AG09309 (cell line): ENCODE results near the gene DPPA3.

ENCODE experiments used
- DNase-seq: peaks from one replicate; pipeline ENCODE4 v3.0.0-alpha.2; 2010; ENCODE audit warnings: low read depth
- H3K4me3 ChIP-seq: 2 replicates; pipeline ENCODE4 v1.5.1; 2011; ENCODE audit warnings: mild to moderate bottlenecking, low read depth, low read length, moderate library complexity; ENCODE audit not compliant: control insufficient read depth
- CTCF ChIP-seq: IDR thresholded peaks from 2 replicates; pipeline ENCODE4 v1.5.1; 2011; ENCODE audit warnings: mild to moderate bottlenecking, low read depth, low read length, inconsistent platforms; ENCODE audit not compliant: insufficient read depth, control insufficient read depth; ENCODE audit errors: missing control alignments

DPPA3 gene

GRCh38 chr12:7695566-7696197 lies 15.6 kb upstream of the DPPA3 start, which contains the start of gene GDF3:
TSS of gene GDF3 (minus strand) at chr12:7695775. CDS start at chr12:7695728, 47 bp downstream.
- H3K4me3 ChIP-seq: no peak within 1 kb of the TSS
- no peak for TF ChIP-seq CTCF
- DNase-seq: no peak

DNA sequence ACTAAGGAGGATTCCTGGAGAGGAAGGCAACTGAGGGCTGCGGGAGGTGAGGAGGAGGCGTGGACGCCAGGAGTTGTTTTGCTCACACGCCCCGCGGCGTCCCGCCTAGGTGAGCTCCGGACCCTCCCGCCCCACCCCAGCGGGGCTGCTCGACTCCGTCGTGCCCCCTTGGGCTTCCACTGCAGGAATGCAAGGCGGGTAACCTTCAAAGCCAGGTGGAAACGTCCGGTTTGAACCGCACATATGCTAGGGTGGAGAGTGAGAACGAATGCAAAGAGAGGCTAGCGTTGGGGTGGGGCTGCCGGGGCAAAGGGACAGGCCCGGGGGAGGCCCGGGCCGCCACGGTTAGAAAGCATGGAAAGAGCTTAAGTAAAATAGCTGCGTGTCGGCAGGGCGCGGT lies 5.4 kb upstream of the DPPA3 start:
- H3K4me3 ChIP-seq: no peak overlapping the region
- DNase-seq: no peak
- no peak for TF ChIP-seq CTCF

GRCh38 chr12:7709969-7710675 lies 1.1 kb upstream of the DPPA3 start:
- no peak for TF ChIP-seq CTCF
- H3K4me3 ChIP-seq: no peak overlapping the region
- no peak for DNase-seq

DNA sequence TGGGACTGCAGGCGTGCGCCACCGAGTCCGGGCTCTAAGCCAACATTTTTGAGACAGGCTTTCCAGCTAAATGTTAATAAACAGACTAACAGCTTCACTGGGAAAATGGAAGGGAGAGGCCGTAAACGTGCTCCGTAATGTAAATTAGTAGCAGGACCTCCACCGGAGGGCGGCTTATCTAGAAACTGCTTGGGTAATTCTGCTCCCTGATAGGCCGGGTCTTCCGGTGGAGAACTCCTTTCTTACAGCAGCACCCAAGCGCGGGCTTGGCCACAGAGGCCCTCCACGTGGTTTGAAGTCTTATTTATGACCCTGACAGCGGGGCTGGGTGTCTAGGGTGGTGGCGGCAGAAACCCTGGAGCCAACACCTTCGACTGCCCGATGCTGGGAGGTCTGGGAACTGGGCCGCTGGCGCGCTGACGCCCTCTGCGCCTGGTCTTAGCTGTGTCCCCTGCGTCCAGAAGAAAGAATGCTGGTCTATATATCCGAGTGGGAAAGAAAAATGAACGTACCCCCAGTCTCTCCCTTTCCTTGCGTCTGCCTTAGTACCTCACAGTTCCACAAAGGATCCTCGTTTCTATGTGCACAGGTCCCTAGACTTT lies 1.7 kb downstream of the DPPA3 start:
- no peak for DNase-seq
- TF ChIP-seq CTCF: no peak
- no peak overlapping the region for H3K4me3 ChIP-seq

DNA sequence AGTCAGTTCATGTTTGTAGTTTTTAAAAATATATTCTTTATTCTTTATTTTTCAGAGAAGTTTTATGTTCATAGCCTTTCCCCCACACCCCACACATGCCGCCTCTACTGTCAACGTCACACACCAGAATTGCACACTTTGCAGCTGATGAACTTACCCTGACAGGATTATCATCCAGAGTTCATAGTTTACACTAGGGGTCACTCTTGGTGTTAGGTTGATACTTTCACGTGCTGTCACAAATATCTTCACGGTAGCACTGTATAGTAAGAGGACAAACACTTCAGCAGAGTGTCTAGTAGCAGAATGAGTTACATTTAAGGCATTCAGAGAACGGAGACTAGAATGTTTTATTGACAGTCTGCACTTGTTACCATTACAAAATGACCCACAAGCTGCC lies 5.1 kb downstream of the DPPA3 start:
- DNase-seq: no peak
- TF ChIP-seq CTCF: no peak
- no peak overlapping the region for H3K4me3 ChIP-seq

DNA sequence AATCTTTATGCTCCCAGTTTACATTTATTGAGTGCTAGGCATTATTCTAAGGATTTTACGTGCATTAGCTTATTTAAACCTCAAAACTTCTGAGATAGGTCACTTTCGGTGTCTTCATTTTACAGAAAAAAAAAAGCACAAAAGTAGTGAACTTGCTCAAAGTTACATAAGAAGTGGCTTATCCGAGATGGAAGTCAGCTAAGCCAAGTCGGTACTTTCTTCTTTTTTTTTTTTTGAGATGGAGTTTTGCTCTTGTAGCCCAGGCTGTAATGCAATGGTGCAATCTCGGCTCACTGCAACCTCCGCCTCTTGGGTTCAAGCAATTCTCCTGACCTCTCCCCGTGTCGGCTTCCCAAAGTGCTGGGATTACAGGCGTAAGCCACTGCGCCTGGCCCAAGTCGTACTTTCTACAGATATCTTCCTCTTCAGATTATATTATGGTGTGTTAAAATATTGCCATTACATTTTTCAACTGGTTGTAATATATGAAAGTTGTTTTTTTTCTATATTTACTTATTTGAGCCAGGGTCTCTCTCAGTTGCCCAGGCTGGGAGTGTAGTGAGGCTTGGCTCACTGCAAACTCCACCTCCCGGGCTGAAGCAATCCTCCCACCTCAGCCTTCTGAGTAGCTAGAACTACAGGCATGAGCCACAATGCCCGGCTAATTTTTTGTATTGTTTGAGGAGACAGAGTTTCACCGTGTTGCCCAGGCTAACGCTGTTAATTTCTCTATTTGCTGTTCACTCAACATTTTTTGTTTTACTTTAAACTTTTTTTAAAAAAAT lies 8.9 kb downstream of the DPPA3 start:
- no peak for DNase-seq
- no peak overlapping the region for H3K4me3 ChIP-seq
- no peak for TF ChIP-seq CTCF
